ENCODE measurements around the gene CALHM5.

CALHM5 gene

GRCh38 chr6:116563830-116564229 lies 52.4 kb downstream of the CALHM5 start:
- DNase-seq (ENCODE audit: low read depth, low spot score) = no peak
- CTCF ChIA-PET = interaction anchor here (0.8 to 11.6 kb wide), 25 partner anchors 10 to 349 kb away, joined by 3 to 188 read pairs (median 6); partner anchors contain the start of genes CALHM4, CALHM5, RSPH4A and TRAPPC3L
- H3K4me3 ChIP-seq (ENCODE audit: low read depth, low read length) = no peak overlapping the region
- POLR2A ChIA-PET = interaction anchor here (1.0 kb wide), 1 partner anchor 284 kb away, joined by 3 read pairs; the partner anchor contains the start of gene TSPYL1
- no peak for TF ChIP-seq CTCF (IDR thresholded peaks at IDR 0.05; ENCODE audit: insufficient read depth, low read length, missing control alignments)

GRCh38 chr6:116564311-116564710 lies 52.9 kb downstream of the CALHM5 start:
- TF ChIP-seq CTCF (IDR thresholded peaks at IDR 0.05; ENCODE audit: insufficient read depth, low read length, missing control alignments) = no peak
- H3K4me3 ChIP-seq (ENCODE audit: low read depth, low read length) = no peak overlapping the region
- peak; percentile 34 for DNase-seq (ENCODE audit: low read depth, low spot score)
- ChIA-PET CTCF (interaction anchor here (1.1 to 11.6 kb wide), 14 partner anchors 10 to 347 kb away, joined by 3 to 188 read pairs (median 8); partner anchors contain the start of gene CALHM4), POLR2A (interaction anchor here (1.3 kb wide), 1 partner anchor 310 kb away, joined by 3 read pairs; the partner anchor contains the start of gene TSPYL4)

GRCh38 chr6:116564921-116565872 lies 53.8 kb downstream of the CALHM5 start:
- DNase-seq (ENCODE audit: low read depth, low spot score) = no peak
- no peak for TF ChIP-seq CTCF (IDR thresholded peaks at IDR 0.05; ENCODE audit: insufficient read depth, low read length, missing control alignments)
- ChIA-PET CTCF (interaction anchor here (0.8 to 11.6 kb wide), 16 partner anchors 8 to 348 kb away, joined by 3 to 188 read pairs (median 4); partner anchors contain the start of genes CALHM4 and CALHM5), POLR2A (interaction anchor here (0.9 to 1.3 kb wide), 2 partner anchors 194 to 311 kb away, joined by 3 read pairs; partner anchors contain the start of gene TSPYL4)
- peak overlapping the region; percentile 36 for H3K4me3 ChIP-seq (ENCODE audit: low read depth, low read length)

- no peak for TF ChIP-seq CTCF (IDR thresholded peaks at IDR 0.05; ENCODE audit: insufficient read depth, low read length, missing control alignments)
- no peak overlapping the region for H3K4me3 ChIP-seq (ENCODE audit: low read depth, low read length)
- ChIA-PET POLR2A (no interaction called here), CTCF (interaction anchor here (0.9 to 7.4 kb wide), 4 partner anchors 9 to 299 kb away, joined by 3 to 66 read pairs (median 31); partner anchors contain the start of gene CALHM5)
- peak; percentile 29 for DNase-seq (ENCODE audit: low read depth, low spot score)
Measured at GRCh38 chr6:116568111-116568510, 56.7 kb downstream of the CALHM5 start.

GRCh38 chr6:116568821-116569755 lies 57.6 kb downstream of the CALHM5 start:
- no peak overlapping the region for H3K4me3 ChIP-seq (ENCODE audit: low read depth, low read length)
- ChIA-PET CTCF (interaction anchor here (0.9 to 7.4 kb wide), 6 partner anchors 10 to 300 kb away, joined by 3 to 66 read pairs (median 6); partner anchors contain the start of gene CALHM5), POLR2A (no interaction called here)
- no peak for TF ChIP-seq CTCF (IDR thresholded peaks at IDR 0.05; ENCODE audit: insufficient read depth, low read length, missing control alignments)
- no peak for DNase-seq (ENCODE audit: low read depth, low spot score)
